HCT116 (cell line): ENCODE results near the gene INSYN1. TPM values are rescaled to one million over a fixed set of nuclear protein-coding genes. Genes with fewer than 3 reads are reported as not detected.

Experiments
- ATAC-seq: fragments of 200-7000 bp; cut with Tn5 transposase; 2 replicates; pipeline ENCODE4 v1.9.1; 2020; ENCODE audit warnings: mild to moderate bottlenecking, moderate library complexity
- BruUV-seq: library from RNA; stranded (reverse); fragments of 400-500 nt; replicated peaks from 2 replicates; lab custom pipeline; 2021; lab: Mats Ljungman, UMichigan
- CTCF ChIA-PET: fragments of 300-600 bp; sonication (Branson Sonifier 250); formaldehyde crosslinking; loops from one replicate; lab custom pipeline; 2021; ENCODE audit warnings: antibody characterized with exemption; lab: Charles Lee
- POLR2A ChIA-PET: fragments of 300-600, 350-600 bp; sonication (Branson Sonifier 250); formaldehyde crosslinking; loops from one replicate; lab custom pipeline; 2021; ENCODE audit warnings: antibody characterized with exemption; lab: Charles Lee
- RAD21 ChIA-PET, 2 experiments: fragments of 300-600 bp; sonication (Branson Sonifier 250); formaldehyde crosslinking; loops; one replicate each; lab custom pipeline; 2023; ENCODE audit warnings: low total read pairs in 2 of 2; ENCODE audit not compliant: uncharacterized antibody in 2 of 2, unreplicated experiment in 2 of 2, low non-redundant PET in 1 of 2; lab: Charles Lee
- DNase-seq: peaks from one replicate; pipeline ENCODE4 v3.0.0-alpha.2; 2010; ENCODE audit warnings: low read depth, low spot score
- H2AFZ ChIP-seq: fragments of 200-600 bp; shearing (Covaris generic), sonication (generic); 2 replicates; pipeline ENCODE4 v1.6.1; 2017; ENCODE audit warnings: low read depth, mixed run types, mixed read lengths, antibody characterized with exemption, low read length; ENCODE audit not compliant: poor library complexity, severe bottlenecking
- H3K27ac ChIP-seq: 2 replicates; pipeline ENCODE4 v1.5.1; 2012; ENCODE audit warnings: low read depth, low read length
- H3K27me3 ChIP-seq: fragments of 200-600 bp; sonication (generic); 2 replicates; pipeline ENCODE4 v1.6.1; 2016; ENCODE audit warnings: mixed run types, low read length, mixed read lengths; ENCODE audit not compliant: insufficient read depth
- H3K36me3 ChIP-seq, 2 experiments: fragments of 200-500 bp in 1 of 2; fragments of 200-600 bp in 1 of 2; sonication (Bioruptor generic) in 1 of 2; sonication (generic) in 1 of 2; 2 replicates each; pipeline versions ENCODE4 v1.5.1 to v1.6.1; 2014 to 2016; ENCODE audit warnings: low read length in 2 of 2, inconsistent platforms in 1 of 2, mixed read lengths in 1 of 2, mixed run types in 1 of 2; ENCODE audit not compliant: insufficient read depth in 2 of 2, control insufficient read depth in 1 of 2
- H3K4me1 ChIP-seq, 2 experiments: fragments of 200-600 bp in 1 of 2; sonication (generic) in 1 of 2; 2 replicates each; pipeline versions ENCODE4 v1.5.1 to v1.6.1; 2012 to 2017; ENCODE audit warnings: low read length in 2 of 2, inconsistent platforms in 1 of 2, mild to moderate bottlenecking in 1 of 2, mixed read lengths in 1 of 2, mixed run types in 1 of 2, moderate library complexity in 1 of 2; ENCODE audit not compliant: insufficient read depth in 2 of 2, control insufficient read depth in 1 of 2
- H3K4me2 ChIP-seq: fragments of 200-600 bp; sonication (generic); 2 replicates; pipeline ENCODE4 v1.6.1; 2017; ENCODE audit warnings: mixed run types, low read length, mixed read lengths
- H3K4me3 ChIP-seq, 2 experiments: fragments of 200-600 bp in 1 of 2; sonication (generic) in 1 of 2; replicated peaks in 1 of 2; 2 replicates each; pipeline ENCODE4 v1.5.1; 2011 to 2016; ENCODE audit warnings: low read length in 2 of 2, control low read depth in 1 of 2, low read depth in 1 of 2, mild to moderate bottlenecking in 1 of 2, mixed read lengths in 1 of 2, mixed run types in 1 of 2
- H3K79me2 ChIP-seq: fragments of 200-600 bp; sonication (generic); 2 replicates; pipeline ENCODE4 v1.6.1; 2017; ENCODE audit warnings: mild to moderate bottlenecking, mixed run types, low read length, moderate library complexity, mixed read lengths; ENCODE audit not compliant: insufficient read depth
- H3K9ac ChIP-seq: fragments of 200-600 bp; sonication (generic); 2 replicates; pipeline ENCODE4 v1.6.1; 2016; ENCODE audit warnings: low read length, mixed read lengths
- H3K9me2 ChIP-seq: fragments of 200-600 bp; sonication (generic), shearing (Covaris generic); 2 replicates; pipeline ENCODE4 v1.6.1; 2017; ENCODE audit warnings: mixed run types, mild to moderate bottlenecking, moderate library complexity; ENCODE audit not compliant: insufficient read depth
- H3K9me3 ChIP-seq, 2 experiments: fragments of 200-500 bp in 1 of 2; fragments of 200-600 bp in 1 of 2; sonication (Bioruptor generic) in 1 of 2; sonication (generic) in 1 of 2; 2 replicates each; pipeline ENCODE4 v1.6.1; 2014 to 2017; ENCODE audit warnings: low read length in 2 of 2, mixed read lengths in 2 of 2, inconsistent platforms in 1 of 2, low read depth in 1 of 2, mild to moderate bottlenecking in 1 of 2, mixed run types in 1 of 2, moderate library complexity in 1 of 2; ENCODE audit not compliant: control insufficient read depth in 1 of 2, insufficient read depth in 1 of 2
- H4K20me1 ChIP-seq: fragments of 200-600 bp; sonication (generic), shearing (Covaris generic); 2 replicates; pipeline ENCODE4 v1.6.1; 2017; ENCODE audit warnings: mixed run types, mild to moderate bottlenecking, moderate library complexity; ENCODE audit not compliant: insufficient read depth
- EZH2phosphoT487 ChIP-seq: fragments of 200-600 bp; IDR thresholded peaks from 2 replicates; pipeline ENCODE4 v1.6.1; 2018; ENCODE audit warnings: antibody characterized with exemption, borderline replicate concordance
- JUND ChIP-seq: IDR thresholded peaks from 2 replicates; pipeline ENCODE4 v1.6.1; 2012
- intact Hi-C: fragments of 100-400 bp; cut with micrococcal nuclease; formaldehyde crosslinking; loops from 2 replicates; pipeline ENCODE4 v1.10.0; 2022
- total RNA-seq: library from RNA; stranded (reverse); gene quantifications from one replicate; pipeline ENCODE4 v1.2.1, GENCODE V29; 2021; ENCODE audit not compliant: unreplicated experiment
- TF ChIP-seq, protein P1 (sequence below): IDR thresholded peaks from 2 replicates; pipeline ENCODE4 v1.6.1; 2012

Gene INSYN1
- total RNA-seq, 1 experiment from 2014 or later, result 2.0 TPM

DNA sequence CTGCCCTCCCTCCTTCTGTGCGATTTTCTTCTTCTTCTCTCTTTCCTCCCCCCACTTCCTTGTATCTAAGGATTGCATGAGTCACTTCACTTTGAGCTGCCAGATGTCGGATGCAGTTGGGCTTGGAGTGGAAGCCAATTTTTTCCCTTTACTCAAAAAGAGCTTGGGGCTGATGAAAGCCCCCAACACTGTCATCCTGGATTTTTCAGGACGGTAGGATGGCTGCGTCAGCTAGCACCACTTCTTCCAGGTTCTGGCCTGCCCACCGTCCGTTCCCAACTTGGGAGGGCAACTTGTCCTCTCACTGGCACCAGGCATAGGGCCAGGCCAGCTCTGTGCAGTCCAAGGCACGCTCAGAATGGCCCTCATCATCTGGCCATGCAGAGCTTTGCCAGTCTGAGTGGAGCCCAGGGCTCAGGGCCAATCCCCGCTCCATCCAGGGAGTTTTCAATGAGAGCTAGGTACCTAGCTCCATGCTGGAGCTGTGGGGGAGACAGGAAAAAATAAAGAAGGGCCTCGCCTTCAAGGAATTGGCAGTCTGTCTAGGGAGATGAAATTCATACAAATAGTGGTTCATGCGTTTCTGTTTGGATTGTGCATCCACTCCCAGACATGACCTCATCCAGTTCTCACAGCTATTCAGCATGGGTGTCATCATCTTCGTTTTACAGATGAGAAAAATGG is 47.7 kb upstream of the INSYN1 start:
- Histone ChIP-seq H2AFZ (no peak overlapping the region), H3K4me3 (0 out of 4 replicates have a peak overlapping the region, but pooled peaks of 1 of the 2 experiments have one; percentile 2), H3K4me1 (peaks cover 0 to 23% of the 10 kb centered on the region in 2 experiments; a peak in 3 of 4 replicates), H3K9me3 (no peaks in the 10 kb centered on the region), H3K79me2 (no peaks in the 10 kb centered on the region), H4K20me1 (no peaks in the 10 kb centered on the region), H3K27ac (no peak overlapping the region), H3K27me3 (no peaks in the 10 kb centered on the region), H3K4me2 (peak overlapping the region; percentile 49), H3K36me3 (no peaks in the 10 kb centered on the region), H3K9me2 (no peaks in the 10 kb centered on the region), H3K9ac (no peak overlapping the region)
- RAD21 ChIA-PET, result no interaction called here
- DNase-seq (no peak), ATAC-seq (peak; percentile 52)
- no TSS peak for BruUV-seq
- POLR2A ChIA-PET, result no interaction called here
- no peak for TF ChIP-seq EZH2phosphoT487
- 0 out of 2 replicates have a peak, but pooled peaks have one; percentile 31 for TF ChIP-seq JUND
- intact Hi-C loops, result no loop called here
- CTCF ChIA-PET, result no interaction called here

GRCh38 chr15:73799466-73799865 is 46.3 kb upstream of the INSYN1 start:
- peaks cover 0 to 23% of the 10 kb centered on the region in 2 experiments; a peak in 3 of 4 replicates for H3K4me1 ChIP-seq
- H3K9ac ChIP-seq, result no peak overlapping the region
- TF ChIP-seq, protein P1, sequence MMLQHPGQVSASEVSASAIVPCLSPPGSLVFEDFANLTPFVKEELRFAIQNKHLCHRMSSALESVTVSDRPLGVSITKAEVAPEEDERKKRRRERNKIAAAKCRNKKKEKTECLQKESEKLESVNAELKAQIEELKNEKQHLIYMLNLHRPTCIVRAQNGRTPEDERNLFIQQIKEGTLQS, result no peak
- TF ChIP-seq EZH2phosphoT487, result no peak
- POLR2A ChIA-PET, result no interaction called here
- peak overlapping the region; percentile 27; the same call in 1 of the 2 replicates for H3K4me2 ChIP-seq
- no peak for DNase-seq
- intact Hi-C loops, result no loop called here
- no peaks in the 10 kb centered on the region for H4K20me1 ChIP-seq
- no peaks in the 10 kb centered on the region for H3K27me3 ChIP-seq
- ATAC-seq, result no peak
- CTCF ChIA-PET, result no interaction called here
- H3K9me3 ChIP-seq, result no peaks in the 10 kb centered on the region
- no peak overlapping the region for H3K4me3 ChIP-seq
- H3K27ac ChIP-seq, result no peak overlapping the region
- BruUV-seq, result no TSS peak
- RAD21 ChIA-PET, result no interaction called here
- H3K79me2 ChIP-seq, result no peaks in the 10 kb centered on the region
- no peaks in the 10 kb centered on the region for H3K36me3 ChIP-seq
- H2AFZ ChIP-seq, result no peak overlapping the region
- H3K9me2 ChIP-seq, result no peaks in the 10 kb centered on the region
